IMR-90 (cell line): ENCODE data around the gene NCS1. TPM values are rescaled to one million over a fixed set of nuclear protein-coding genes. Genes with fewer than 3 reads are reported as not detected.

ENCODE experiments used
- ATAC-seq: fragments of 200-7000 bp; cut with Tn5 transposase; 2 replicates; pipeline ENCODE4 v1.9.1; 2020; ENCODE audit warnings: low read depth, mild to moderate bottlenecking, moderate library complexity
- BruUV-seq: library from RNA; stranded (reverse); fragments of 400-500 nt; replicated peaks from 2 replicates; lab custom pipeline; 2021; lab: Mats Ljungman, UMichigan
- CTCF ChIA-PET: fragments of 300-600 bp; formaldehyde crosslinking; extraction: SDS; loops from one replicate; lab custom pipeline; 2021; ENCODE audit warnings: antibody characterized with exemption; lab: Yijun Ruan, JAX
- POLR2A ChIA-PET: fragments of 300-600 bp; sonication (Branson Sonifier 250); formaldehyde crosslinking; loops from one replicate; lab custom pipeline; 2022; ENCODE audit warnings: antibody characterized with exemption; ENCODE audit not compliant: unreplicated experiment; lab: Charles Lee
- DNase-seq: peaks from one replicate; pipeline ENCODE4 v3.0.0; 2013
- H2AFZ ChIP-seq: replicated peaks from 2 replicates; pipeline ENCODE3; 2013; ENCODE audit warnings: low read length, mild to moderate bottlenecking; ENCODE audit not compliant: poor library complexity
- H2AK5ac ChIP-seq: 2 replicates; pipeline ENCODE4 v1.6.1; 2013; ENCODE audit warnings: low read depth, low read length, inconsistent platforms
- H2AK9ac ChIP-seq: replicated peaks from 2 replicates; pipeline ENCODE3; 2013; ENCODE audit warnings: mild to moderate bottlenecking, low read depth, low read length, moderate library complexity; ENCODE audit not compliant: poor library complexity
- H2BK120ac ChIP-seq: 2 replicates; pipeline ENCODE4 v1.6.1; 2013; ENCODE audit warnings: low read depth, low read length, inconsistent platforms
- H2BK15ac ChIP-seq: 3 replicates; pipeline ENCODE4 v1.6.1; 2013; ENCODE audit warnings: low read depth, low read length, inconsistent platforms
- H2BK20ac ChIP-seq: 2 replicates; pipeline ENCODE4 v1.6.1; 2013; ENCODE audit warnings: low read depth, mild to moderate bottlenecking, inconsistent platforms, low read length, moderate library complexity
- H2BK5ac ChIP-seq: 2 replicates; pipeline ENCODE4 v1.6.1; 2013; ENCODE audit warnings: mild to moderate bottlenecking, low read depth, low read length, inconsistent platforms; ENCODE audit not compliant: poor library complexity, severe bottlenecking
- H3K14ac ChIP-seq: replicated peaks from 2 replicates; pipeline ENCODE4 v1.6.1; 2013; ENCODE audit warnings: low read depth, low read length, inconsistent platforms
- H3K18ac ChIP-seq: 2 replicates; pipeline ENCODE4 v1.6.1; 2013; ENCODE audit warnings: low read depth, low read length, control low read depth
- H3K23ac ChIP-seq: 2 replicates; pipeline ENCODE4 v1.6.1; 2013; ENCODE audit warnings: low read depth, low read length, inconsistent platforms
- H3K27ac ChIP-seq: 2 replicates; pipeline ENCODE4 v1.5.1; 2013; ENCODE audit warnings: mild to moderate bottlenecking, control low read depth, low read length; ENCODE audit not compliant: insufficient read depth
- H3K27me3 ChIP-seq: 2 replicates; pipeline ENCODE4 v1.6.1; 2013; ENCODE audit warnings: low read length; ENCODE audit not compliant: control insufficient read depth, insufficient read depth
- H3K36me3 ChIP-seq: 2 replicates; pipeline ENCODE4 v1.6.1; 2013; ENCODE audit warnings: low read length, mixed read lengths; ENCODE audit not compliant: control insufficient read depth, insufficient read depth
- H3K4ac ChIP-seq: 2 replicates; pipeline ENCODE4 v1.6.1; 2013; ENCODE audit warnings: low read depth, low read length, inconsistent platforms
- H3K4me1 ChIP-seq: 2 replicates; pipeline ENCODE4 v1.6.1; 2013; ENCODE audit warnings: low read length, mixed read lengths; ENCODE audit not compliant: control insufficient read depth, insufficient read depth
- H3K4me2 ChIP-seq: 2 replicates; pipeline ENCODE4 v1.6.1; 2013; ENCODE audit warnings: low read depth, mild to moderate bottlenecking, control low read depth, low read length, moderate library complexity
- H3K4me3 ChIP-seq: 2 replicates; pipeline ENCODE4 v1.5.1; 2013; ENCODE audit warnings: low read depth, mild to moderate bottlenecking, control low read depth, low read length, moderate library complexity; ENCODE audit not compliant: insufficient read depth
- H3K56ac ChIP-seq: 2 replicates; pipeline ENCODE4 v1.6.1; 2013; ENCODE audit warnings: low read length, inconsistent platforms; ENCODE audit not compliant: insufficient read depth; ENCODE audit errors: extremely low read depth
- H3K79me1 ChIP-seq, 2 experiments: 2 replicates each; pipeline ENCODE4 v1.6.1; 2013; ENCODE audit warnings: low read length in 2 of 2, inconsistent platforms in 1 of 2, low read depth in 1 of 2
- H3K9ac ChIP-seq: 2 replicates; pipeline ENCODE4 v1.6.1; 2013; ENCODE audit warnings: low read depth, low read length, control low read depth
- H3K9me1 ChIP-seq: 2 replicates; pipeline ENCODE4 v1.6.1; 2013; ENCODE audit warnings: low read length, inconsistent platforms; ENCODE audit not compliant: insufficient read depth
- H3K9me3 ChIP-seq: 2 replicates; pipeline ENCODE4 v1.6.1; 2013; ENCODE audit warnings: low read length; ENCODE audit not compliant: control insufficient read depth, insufficient read depth
- H4K20me1 ChIP-seq: 2 replicates; pipeline ENCODE4 v1.6.1; 2013; ENCODE audit warnings: low read length, inconsistent platforms; ENCODE audit not compliant: insufficient read depth
- H4K5ac ChIP-seq: 2 replicates; pipeline ENCODE4 v1.6.1; 2013; ENCODE audit warnings: mild to moderate bottlenecking, low read depth, low read length, control low read depth
- H4K8ac ChIP-seq, 2 experiments: 2 replicates each; pipeline ENCODE4 v1.6.1; 2013; ENCODE audit warnings: low read depth in 2 of 2, low read length in 2 of 2, control low read depth in 1 of 2, inconsistent platforms in 1 of 2
- H4K91ac ChIP-seq: 2 replicates; pipeline ENCODE4 v1.6.1; 2013; ENCODE audit warnings: low read depth, low read length, inconsistent platforms; ENCODE audit not compliant: insufficient read depth
- BHLHE40 ChIP-seq: fragments of 150-350 bp; IDR thresholded peaks from 2 replicates; pipeline ENCODE4 v1.6.1; 2016; ENCODE audit warnings: mild to moderate bottlenecking, low read depth, low read length
- CHD1 ChIP-seq: IDR thresholded peaks from 2 replicates; pipeline ENCODE4 v1.6.1; 2012; ENCODE audit warnings: low read depth, low read length, improper control_type of control experiment
- MAFK ChIP-seq: IDR thresholded peaks from 2 replicates; pipeline ENCODE4 v1.6.1; 2012; ENCODE audit warnings: low read depth, low read length, improper control_type of control experiment
- MAZ ChIP-seq: IDR thresholded peaks from 2 replicates; pipeline ENCODE4 v1.6.1; 2012; ENCODE audit warnings: low read depth, mild to moderate bottlenecking, low read length, improper control_type of control experiment, moderate library complexity, borderline replicate concordance
- MXI1 ChIP-seq: IDR thresholded peaks from 2 replicates; pipeline ENCODE4 v1.6.1; 2012; ENCODE audit warnings: low read depth, mild to moderate bottlenecking, low read length, moderate library complexity, borderline replicate concordance
- POLR2A ChIP-seq: IDR thresholded peaks from 2 replicates; pipeline ENCODE4 v1.6.1; 2012; ENCODE audit warnings: mild to moderate bottlenecking, low read depth, low read length
- RCOR1 ChIP-seq: IDR thresholded peaks from 2 replicates; pipeline ENCODE4 v1.6.1; 2012; ENCODE audit warnings: mild to moderate bottlenecking, low read length, improper control_type of control experiment; ENCODE audit not compliant: insufficient replicate concordance
- RFX5 ChIP-seq: IDR thresholded peaks from 2 replicates; pipeline ENCODE4 v1.8.0; 2012; ENCODE audit warnings: low read depth, mild to moderate bottlenecking, low read length, moderate library complexity
- SMC3 ChIP-seq: fragments of 150-350 bp; IDR thresholded peaks from 2 replicates; pipeline ENCODE4 v1.6.1; 2016; ENCODE audit warnings: low read depth, mild to moderate bottlenecking, antibody characterized with exemption, low read length, moderate library complexity
- USF2 ChIP-seq: fragments of 150-350 bp; IDR thresholded peaks from 2 replicates; pipeline ENCODE4 v1.6.1; 2017; ENCODE audit warnings: mild to moderate bottlenecking, antibody characterized with exemption, low read length, low read depth
- WGBS, 2 experiments: methylation state at CpG; one replicate each; pipeline versions ENCODE4 v1.1.5 to v1.1.7; 2013; ENCODE audit warnings: missing lambda C conversion rate in 2 of 2; ENCODE audit not compliant: insufficient read length in 1 of 2; ENCODE audit errors: extremely low coverage in 2 of 2; 5-methylcytosine and 5-hydroxymethylcytosine counted together
- dilution Hi-C: fragments of 300-500 bp; cut with HindIII; formaldehyde crosslinking; loops from one replicate; pipeline ENCODE4 v1.14.3; 2018; ENCODE audit warnings: low sequenced_read_pairs; ENCODE audit not compliant: unreplicated experiment
- in situ Hi-C: fragments of 300-500 bp; cut with MboI; formaldehyde crosslinking; loops from 3 replicates; pipeline ENCODE4 v1.14.3; 2019; ENCODE audit warnings: low sequenced_read_pairs, inconsistent platforms, mixed read lengths
- intact Hi-C: fragments of 100-400 bp; cut with micrococcal nuclease; formaldehyde crosslinking; loops from 2 replicates; pipeline ENCODE4 v1.10.0; 2022
- polyA plus RNA-seq, 3 experiments: library from polyadenylated mRNA; depleted of rRNA; stranded (reverse); fragments of >200 nt; gene quantifications; 2 replicates each; pipeline ENCODE4 v1.2.3, GENCODE V29; 2012; ENCODE audit warnings: low replicate concordance in 1 of 3
- total RNA-seq: library from RNA; depleted of rRNA; stranded (reverse); fragments of >200 nt; gene quantifications from 2 replicates; pipeline ENCODE4 v1.2.3, GENCODE V29; 2012
- TF ChIP-seq, protein P1 (sequence below): conservative IDR thresholded peaks from 2 replicates; pipeline ENCODE4 v1.5.1; 2012; ENCODE audit warnings: mild to moderate bottlenecking, low read depth, low read length, improper control_type of control experiment

NCS1 gene
- total and polyA plus RNA-seq, 2 of the 4 experiments (the other 2 are of a cell fraction): 41.0 to 60.5 TPM

GRCh38 chr9:130172161-130172857 lies at the start of gene NCS1 (continued):
- no peak for TF ChIP-seq RCOR1
- TF ChIP-seq CHD1: no peak
- no peak; the same call in 1 of the 2 replicates for TF ChIP-seq USF2

DNA sequence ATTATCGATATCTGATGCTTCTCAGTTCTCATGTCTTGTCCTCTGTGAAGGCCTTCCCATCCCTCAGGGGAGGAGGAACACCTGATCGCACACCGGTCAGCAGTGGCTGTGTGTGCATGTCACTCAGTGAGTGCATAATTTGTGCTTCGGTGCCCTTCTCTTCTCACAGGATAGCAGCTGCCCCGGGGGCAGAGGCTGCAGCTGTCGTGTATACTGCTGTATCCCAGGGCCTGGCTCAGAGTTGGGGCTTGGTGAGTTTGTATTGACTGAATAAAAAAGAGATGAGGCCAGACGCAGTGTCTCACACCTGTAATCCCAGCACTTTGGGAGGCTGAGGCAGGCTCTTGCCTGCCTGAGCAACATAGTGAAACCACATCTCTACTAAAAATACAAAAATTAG lies 49.7 kb upstream of the NCS1 start:
- ChIA-PET CTCF (no interaction called here), POLR2A (no interaction called here)
- H2AK9ac ChIP-seq: no peak overlapping the region
- intact Hi-C loops (no loop called here), dilution Hi-C loops (loop anchor here (25.0 kb wide), 1 partner anchor 115 kb away; no protein-coding TSS in a partner anchor), in situ Hi-C loops (loop anchor here (25.0 kb wide), 2 partner anchors 115 to 540 kb away; partner anchors contain the start of gene PRDM12)
- no peak overlapping the region for H3K56ac ChIP-seq
- H2BK15ac ChIP-seq: no peak overlapping the region
- H2BK20ac ChIP-seq: no peak overlapping the region
- no peaks in the 10 kb centered on the region for H3K27me3 ChIP-seq
- H3K27ac ChIP-seq: no peak overlapping the region
- no peak overlapping the region for H3K4ac ChIP-seq
- no peak overlapping the region for H2BK5ac ChIP-seq
- no TSS peak for BruUV-seq
- no peak overlapping the region for H2AFZ ChIP-seq
- H4K20me1 ChIP-seq: peaks cover 6% of the 10 kb centered on the region
- H3K79me1 ChIP-seq: peaks cover 0 to 41% of the 10 kb centered on the region in 2 experiments; a peak in 2 of 4 replicates
- TF ChIP-seq SMC3: no peak
- no peak for TF ChIP-seq MXI1
- no peak for TF ChIP-seq BHLHE40
- TF ChIP-seq, protein P1, sequence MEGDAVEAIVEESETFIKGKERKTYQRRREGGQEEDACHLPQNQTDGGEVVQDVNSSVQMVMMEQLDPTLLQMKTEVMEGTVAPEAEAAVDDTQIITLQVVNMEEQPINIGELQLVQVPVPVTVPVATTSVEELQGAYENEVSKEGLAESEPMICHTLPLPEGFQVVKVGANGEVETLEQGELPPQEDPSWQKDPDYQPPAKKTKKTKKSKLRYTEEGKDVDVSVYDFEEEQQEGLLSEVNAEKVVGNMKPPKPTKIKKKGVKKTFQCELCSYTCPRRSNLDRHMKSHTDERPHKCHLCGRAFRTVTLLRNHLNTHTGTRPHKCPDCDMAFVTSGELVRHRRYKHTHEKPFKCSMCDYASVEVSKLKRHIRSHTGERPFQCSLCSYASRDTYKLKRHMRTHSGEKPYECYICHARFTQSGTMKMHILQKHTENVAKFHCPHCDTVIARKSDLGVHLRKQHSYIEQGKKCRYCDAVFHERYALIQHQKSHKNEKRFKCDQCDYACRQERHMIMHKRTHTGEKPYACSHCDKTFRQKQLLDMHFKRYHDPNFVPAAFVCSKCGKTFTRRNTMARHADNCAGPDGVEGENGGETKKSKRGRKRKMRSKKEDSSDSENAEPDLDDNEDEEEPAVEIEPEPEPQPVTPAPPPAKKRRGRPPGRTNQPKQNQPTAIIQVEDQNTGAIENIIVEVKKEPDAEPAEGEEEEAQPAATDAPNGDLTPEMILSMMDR: no peak
- no peak for TF ChIP-seq CHD1
- TF ChIP-seq USF2: no peak
- no peak for TF ChIP-seq POLR2A
- TF ChIP-seq RFX5: no peak
- TF ChIP-seq MAFK: no peak
- TF ChIP-seq MAZ: no peak
- 90% methylated on average over 3 of the region's 7 CpGs; no CpG with 5 or more reads in 1 of the 2 experiments for WGBS, 2 experiments
- H3K23ac ChIP-seq: no peak overlapping the region
- no peak overlapping the region for H3K4me2 ChIP-seq
- no peak for ATAC-seq
- peaks cover 25% of the 10 kb centered on the region for H3K9me1 ChIP-seq
- H4K5ac ChIP-seq: no peak overlapping the region
- H4K91ac ChIP-seq: no peak overlapping the region
- no peak overlapping the region for H4K8ac ChIP-seq
- no peak overlapping the region for H3K4me3 ChIP-seq
- no peak overlapping the region for H2AK5ac ChIP-seq
- no peak overlapping the region for H3K14ac ChIP-seq
- no peak overlapping the region for H3K18ac ChIP-seq
- H3K9ac ChIP-seq: no peak overlapping the region
- no peaks in the 10 kb centered on the region for H3K9me3 ChIP-seq
- no peak for DNase-seq
- H2BK120ac ChIP-seq: no peak overlapping the region
- peaks cover 22% of the 10 kb centered on the region for H3K4me1 ChIP-seq
- peaks cover 25% of the 10 kb centered on the region for H3K36me3 ChIP-seq
